AML-193 (cell line): Measurements from ENCODE around the gene DMWD.

Experiments used
- DNase-seq, 2 experiments: peaks; one replicate each; lab custom pipeline; 2025; lab: John Stamatoyannopoulos, UW

Gene DMWD, protein sequence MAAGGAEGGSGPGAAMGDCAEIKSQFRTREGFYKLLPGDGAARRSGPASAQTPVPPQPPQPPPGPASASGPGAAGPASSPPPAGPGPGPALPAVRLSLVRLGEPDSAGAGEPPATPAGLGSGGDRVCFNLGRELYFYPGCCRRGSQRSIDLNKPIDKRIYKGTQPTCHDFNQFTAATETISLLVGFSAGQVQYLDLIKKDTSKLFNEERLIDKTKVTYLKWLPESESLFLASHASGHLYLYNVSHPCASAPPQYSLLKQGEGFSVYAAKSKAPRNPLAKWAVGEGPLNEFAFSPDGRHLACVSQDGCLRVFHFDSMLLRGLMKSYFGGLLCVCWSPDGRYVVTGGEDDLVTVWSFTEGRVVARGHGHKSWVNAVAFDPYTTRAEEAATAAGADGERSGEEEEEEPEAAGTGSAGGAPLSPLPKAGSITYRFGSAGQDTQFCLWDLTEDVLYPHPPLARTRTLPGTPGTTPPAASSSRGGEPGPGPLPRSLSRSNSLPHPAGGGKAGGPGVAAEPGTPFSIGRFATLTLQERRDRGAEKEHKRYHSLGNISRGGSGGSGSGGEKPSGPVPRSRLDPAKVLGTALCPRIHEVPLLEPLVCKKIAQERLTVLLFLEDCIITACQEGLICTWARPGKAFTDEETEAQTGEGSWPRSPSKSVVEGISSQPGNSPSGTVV

DNA sequence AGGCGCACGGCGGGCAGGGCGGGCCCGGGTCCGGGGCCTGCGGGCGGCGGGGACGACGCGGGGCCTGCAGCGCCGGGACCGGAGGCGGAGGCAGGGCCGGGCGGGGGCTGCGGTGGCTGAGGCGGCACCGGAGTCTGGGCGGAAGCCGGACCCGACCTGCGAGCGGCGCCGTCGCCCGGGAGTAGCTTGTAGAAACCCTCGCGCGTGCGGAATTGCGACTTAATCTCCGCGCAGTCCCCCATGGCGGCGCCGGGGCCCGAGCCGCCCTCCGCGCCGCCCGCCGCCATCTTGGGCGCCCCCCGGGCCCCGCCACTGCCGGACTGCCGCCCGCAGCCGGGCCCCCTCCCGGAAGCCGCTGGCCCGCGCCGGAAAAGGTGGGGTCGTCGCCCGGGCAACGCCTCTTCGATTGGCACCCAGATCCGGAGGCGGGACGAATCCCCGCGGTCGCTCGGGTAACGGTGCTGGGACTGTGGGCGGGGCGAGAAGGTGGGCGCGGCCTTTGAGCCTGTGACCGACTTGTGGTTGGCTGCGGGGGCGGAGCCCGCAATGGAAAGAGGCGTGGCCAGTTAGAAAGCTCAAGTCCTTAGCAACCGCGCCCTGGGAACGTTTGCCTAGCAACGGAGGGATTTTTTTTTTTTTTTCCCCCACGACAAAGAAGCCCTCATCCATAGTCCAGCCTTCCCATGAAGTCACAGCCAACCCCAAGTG lies at the start of gene DMWD:
DMWD (minus strand) TSS at position 376 of the 708 bp plus-strand sequence; CDS start at position 287, 89 bp downstream.
- peak; percentile 65 to 71 for DNase-seq

- DNase-seq: no peak
Measured at GRCh38 chr19:45842198-45842597, 49.6 kb upstream of the DMWD start.

- DNase-seq: no peak
Measured at GRCh38 chr19:45834970-45835369, 42.3 kb upstream of the DMWD start.

GRCh38 chr19:45828945-45829344 lies 36.3 kb upstream of the DMWD start:
- DNase-seq: no peak

- DNase-seq: no peak
Measured at GRCh38 chr19:45828523-45828922, 35.9 kb upstream of the DMWD start.

DNA sequence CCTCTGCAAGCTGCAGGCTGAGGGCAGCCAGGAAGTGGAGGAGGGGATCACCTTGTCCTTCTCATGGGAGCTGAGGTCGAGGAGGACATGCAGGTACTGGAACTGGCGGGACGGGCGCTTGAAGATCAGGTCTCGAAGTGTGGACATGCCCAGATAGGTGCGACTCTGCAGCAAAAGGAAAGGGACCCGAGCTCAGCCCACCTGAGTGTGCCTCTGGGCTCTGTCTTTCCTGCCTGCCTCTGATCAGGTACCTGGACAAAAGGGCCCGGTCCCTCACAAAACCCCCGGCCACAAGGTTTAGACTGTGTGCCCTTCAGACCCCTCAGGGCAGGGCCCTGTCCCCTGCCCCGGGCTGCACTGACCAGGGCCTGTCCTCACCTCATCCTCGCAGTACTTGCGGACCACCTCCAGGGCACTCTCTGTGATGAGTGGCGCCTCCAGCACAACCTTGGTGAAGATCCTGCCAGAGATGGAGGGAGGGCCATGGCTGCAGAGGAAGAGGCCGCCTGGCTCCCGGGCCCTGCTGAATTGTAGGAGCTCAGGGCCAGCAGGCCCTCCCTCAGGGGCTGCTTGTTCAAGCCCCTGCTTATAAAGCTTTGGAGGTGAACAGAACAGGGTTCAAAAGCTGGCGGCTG lies 34.9 kb upstream of the DMWD start:
- no peak for DNase-seq

GRCh38 chr19:45826934-45827333 lies 34.3 kb upstream of the DMWD start:
- DNase-seq: no peak

- DNase-seq: no peak
Measured at GRCh38 chr19:45825917-45826893, 33.6 kb upstream of the DMWD start.

GRCh38 chr19:45825263-45825605 lies 32.6 kb upstream of the DMWD start:
- DNase-seq: no peak

GRCh38 chr19:45824531-45825262 lies 32.1 kb upstream of the DMWD start:
- DNase-seq: no peak

GRCh38 chr19:45824041-45824471 lies 31.4 kb upstream of the DMWD start:
- no peak for DNase-seq

GRCh38 chr19:45823182-45823581 lies 30.5 kb upstream of the DMWD start:
- DNase-seq: no peak

DNA sequence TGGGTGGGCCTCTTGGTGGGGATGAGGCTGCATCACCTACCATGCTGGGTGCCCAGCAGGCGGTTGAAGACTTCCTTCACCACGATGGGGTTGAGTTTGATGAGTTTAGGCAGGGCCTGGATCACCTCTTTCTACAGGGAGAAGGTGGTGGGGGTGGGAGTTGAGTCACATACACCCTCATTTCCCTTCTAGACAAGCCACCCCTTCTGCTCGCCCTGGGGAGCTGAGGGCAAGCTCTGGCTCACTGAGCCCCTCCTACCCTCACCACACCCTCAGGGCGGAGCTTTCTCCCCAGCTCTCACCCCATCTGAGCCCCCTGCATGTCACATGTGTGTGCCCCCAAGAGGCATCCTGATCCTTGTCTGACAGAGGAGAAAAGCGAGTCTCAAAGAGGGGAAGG lies 30.1 kb upstream of the DMWD start:
- no peak for DNase-seq

- DNase-seq: no peak
Measured at GRCh38 chr19:45821570-45821969, 28.9 kb upstream of the DMWD start.

GRCh38 chr19:45821103-45821521 lies 28.5 kb upstream of the DMWD start:
- DNase-seq: no peak

DNA sequence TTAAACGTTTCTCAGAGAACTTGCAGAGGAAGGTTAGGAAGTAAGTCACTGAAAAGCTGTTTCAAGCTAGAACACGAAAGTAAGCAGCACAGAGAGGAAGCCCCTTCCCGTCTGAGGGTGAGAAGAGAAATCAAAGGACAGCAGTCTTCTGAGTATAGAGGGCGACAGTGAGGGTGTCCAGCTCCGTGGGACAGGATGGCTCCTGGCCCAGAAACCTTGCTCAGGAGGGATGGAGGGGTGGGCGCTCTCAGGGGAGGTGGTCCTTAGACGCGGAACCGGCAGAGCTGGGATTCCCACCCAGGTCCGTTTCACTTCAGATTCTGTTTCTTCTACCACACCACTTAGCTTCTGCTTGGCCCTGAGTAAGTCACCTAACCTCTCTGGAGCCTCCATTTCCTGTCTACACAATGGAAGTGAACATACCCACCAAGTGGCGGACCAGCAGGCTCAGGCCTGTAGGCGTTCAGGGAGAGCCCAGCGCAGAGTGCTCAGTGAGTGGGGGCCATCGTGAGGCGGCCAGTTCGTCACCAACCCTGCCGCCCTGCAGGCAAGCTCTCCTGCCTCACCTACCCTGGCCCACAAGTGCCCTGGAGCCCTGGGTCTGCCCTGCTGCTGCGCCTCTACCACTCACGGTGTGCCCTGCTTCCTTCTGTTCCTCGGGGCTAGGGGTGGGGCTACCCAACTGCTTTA lies 27.9 kb upstream of the DMWD start:
- DNase-seq: no peak

GRCh38 chr19:45819769-45820168 lies 27.1 kb upstream of the DMWD start:
- DNase-seq: no peak

DNA sequence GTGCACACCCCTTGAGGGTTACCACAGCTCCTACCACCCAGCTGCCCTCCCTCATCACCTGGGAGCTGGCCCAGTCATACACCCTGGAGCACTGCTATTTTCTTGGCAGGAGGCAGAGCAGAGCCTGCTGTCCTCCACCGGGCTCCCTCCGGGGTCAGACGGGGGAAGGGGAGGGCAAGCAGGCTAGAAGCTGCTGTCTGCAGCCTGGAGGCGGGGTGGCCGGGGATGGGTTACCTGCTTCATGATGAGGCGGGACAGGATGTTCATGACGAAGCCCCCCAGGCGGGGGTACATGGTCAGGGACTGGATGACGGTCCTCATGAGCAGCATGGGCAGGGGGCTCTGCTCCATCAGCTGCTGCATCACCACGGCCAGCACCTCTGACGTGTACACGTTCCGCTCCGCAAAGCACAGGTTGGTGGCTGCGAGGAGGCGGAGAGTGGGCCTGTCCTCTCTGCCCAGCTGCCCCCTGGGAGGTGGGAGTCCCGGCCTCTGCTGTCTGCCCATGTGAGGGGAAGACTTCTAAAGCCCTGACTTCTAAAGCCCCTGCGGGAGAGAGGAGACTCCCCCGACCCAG lies 25.2 kb upstream of the DMWD start:
- DNase-seq: no peak

DNA sequence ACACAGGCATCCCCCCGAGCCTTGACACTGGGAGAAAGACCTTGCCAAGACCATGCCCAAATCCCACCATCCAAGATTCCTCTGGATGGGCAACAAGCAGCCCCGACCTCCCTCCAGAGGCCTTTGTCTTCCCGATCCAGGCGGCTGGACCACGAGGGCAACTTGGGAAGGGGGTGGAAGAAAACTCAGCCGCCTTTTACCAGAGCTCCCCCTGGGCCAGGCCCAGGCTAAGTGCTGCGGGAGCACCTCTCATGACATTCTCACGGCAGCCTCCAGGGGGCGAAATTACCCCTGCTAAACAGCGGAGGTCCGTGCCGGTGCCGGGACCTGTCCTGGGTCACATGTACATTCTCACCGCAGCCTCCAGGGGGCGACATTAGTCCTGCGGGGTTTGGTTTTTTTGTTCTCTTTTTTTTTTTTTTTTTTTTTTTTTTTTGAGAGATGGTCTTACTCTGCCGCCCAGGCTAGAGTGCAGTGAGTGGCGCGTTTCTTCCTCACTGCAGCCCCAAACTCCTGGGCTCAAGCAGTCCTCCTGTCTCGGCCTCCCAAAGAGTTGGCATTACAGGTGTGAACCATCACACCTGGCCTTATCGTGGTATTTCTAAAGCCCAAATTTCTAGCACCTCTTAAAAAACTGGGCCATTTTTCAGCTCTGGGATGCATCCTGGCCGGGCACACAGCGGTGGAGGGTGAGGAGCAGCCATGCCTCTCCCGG lies 24.5 kb upstream of the DMWD start:
- DNase-seq: peak; percentile 84 to 86
